HG02840 (cell line): ENCODE measurements around the gene FOXJ3.

Experiments
- ATAC-seq: cut with Tn5 transposase; IDR thresholded peaks from one replicate; pipeline ENCODE4 v1.9.1; 2021; ENCODE audit warnings: mild to moderate bottlenecking, moderate library complexity, moderate number of reproducible peaks; ENCODE audit not compliant: unreplicated experiment, low FRiP score

FOXJ3 gene

GRCh38 chr1:42312576-42313212, 22.3 kb downstream of the FOXJ3 start:
- ATAC-seq = no peak

DNA sequence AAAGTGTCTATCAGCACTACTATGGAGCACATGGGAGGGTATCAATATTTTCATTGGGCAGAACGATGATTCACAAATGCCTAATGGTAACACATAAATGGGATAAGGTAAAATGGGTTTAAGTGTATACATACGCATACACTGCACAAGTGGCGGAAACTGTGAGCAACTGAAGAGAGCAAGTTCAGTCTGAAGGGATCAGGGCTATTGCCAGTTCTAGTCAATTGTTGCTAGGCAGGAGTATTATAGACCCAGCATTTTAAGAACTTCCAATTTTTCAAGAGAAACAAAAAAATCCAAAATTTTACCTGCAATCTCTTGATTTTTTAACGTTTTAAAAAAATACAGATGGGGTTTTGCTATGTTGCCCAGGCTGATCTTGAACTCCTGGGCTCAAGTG, 23.1 kb downstream of the FOXJ3 start:
- no peak for ATAC-seq

DNA sequence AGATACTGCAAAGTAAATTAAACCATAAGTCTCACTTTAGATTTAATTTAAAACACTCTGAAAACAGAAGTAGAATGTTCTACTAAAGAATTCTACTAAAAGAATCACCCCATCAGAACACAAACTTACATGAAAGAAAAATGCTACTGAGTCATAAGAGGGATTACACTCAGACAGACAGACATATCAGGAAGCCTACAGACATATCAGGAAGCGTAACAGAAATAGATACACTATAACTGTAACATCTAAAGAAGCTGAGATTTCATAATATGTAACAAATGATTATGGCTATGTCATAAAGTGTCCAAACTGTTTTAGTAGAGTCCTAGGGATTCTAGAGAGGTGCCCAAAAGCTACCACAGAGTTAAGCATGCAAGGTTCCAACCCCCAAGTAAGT, 23.9 kb downstream of the FOXJ3 start:
- no peak for ATAC-seq

DNA sequence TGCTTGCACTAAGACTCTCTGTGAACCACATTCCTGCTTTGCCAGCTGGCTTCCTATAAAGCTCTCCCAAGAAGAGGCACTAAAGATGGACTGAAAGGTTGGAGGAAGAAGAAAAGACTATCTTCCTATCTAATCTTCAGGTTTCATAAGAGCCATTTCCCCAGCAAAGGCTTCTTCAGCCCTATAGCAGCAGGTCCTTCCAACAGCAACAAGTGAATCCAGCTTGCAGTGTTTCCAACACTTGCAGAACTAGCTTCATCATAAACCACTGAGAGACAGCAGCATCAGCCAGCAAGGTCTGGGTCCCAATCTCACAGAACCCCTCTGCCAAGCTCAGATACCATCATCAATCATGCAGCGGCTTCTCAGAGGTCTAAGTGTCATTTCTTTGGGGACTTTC, 28.1 kb downstream of the FOXJ3 start:
- ATAC-seq = no peak

DNA sequence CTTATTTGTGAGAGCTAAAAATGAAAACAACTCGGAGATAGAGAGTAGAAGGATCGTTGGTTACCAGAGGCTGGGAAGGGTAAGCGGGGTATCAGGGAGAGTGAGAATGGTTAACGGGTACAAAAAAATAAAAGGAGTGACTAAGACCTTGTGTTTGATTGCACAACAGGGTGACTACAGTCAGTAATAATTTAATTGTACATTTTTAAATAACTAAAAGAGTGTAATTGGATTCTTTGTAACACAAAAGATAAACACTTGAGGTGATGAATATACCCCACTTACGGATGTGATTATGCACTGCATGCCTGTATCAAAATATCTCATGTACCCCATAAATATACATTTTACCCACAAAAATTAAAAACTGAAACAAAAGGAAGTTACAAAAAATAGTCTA, 29.4 kb downstream of the FOXJ3 start:
- no peak for ATAC-seq

GRCh38 chr1:42302034-42302433, 33.0 kb downstream of the FOXJ3 start:
- ATAC-seq = no peak

DNA sequence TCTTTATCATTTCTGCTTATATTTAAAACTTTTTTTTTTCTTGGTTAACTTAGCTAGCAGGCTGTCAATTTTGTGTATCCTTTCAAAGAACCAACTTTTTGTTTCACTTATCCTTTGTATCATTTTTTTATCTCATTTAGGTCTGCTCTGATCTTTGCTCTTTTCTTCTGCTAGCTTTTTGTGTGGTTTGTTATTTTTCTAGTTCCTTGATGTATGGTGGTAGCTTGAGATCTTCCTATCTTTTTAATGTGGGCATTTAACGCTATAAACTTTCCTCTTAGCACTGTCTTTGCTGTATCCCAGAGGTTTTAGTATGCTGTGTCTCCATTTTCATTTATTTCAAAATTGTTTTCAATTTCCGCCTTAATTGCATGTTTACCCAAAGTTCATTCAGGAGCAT, 36.5 kb downstream of the FOXJ3 start:
- ATAC-seq = no peak

DNA sequence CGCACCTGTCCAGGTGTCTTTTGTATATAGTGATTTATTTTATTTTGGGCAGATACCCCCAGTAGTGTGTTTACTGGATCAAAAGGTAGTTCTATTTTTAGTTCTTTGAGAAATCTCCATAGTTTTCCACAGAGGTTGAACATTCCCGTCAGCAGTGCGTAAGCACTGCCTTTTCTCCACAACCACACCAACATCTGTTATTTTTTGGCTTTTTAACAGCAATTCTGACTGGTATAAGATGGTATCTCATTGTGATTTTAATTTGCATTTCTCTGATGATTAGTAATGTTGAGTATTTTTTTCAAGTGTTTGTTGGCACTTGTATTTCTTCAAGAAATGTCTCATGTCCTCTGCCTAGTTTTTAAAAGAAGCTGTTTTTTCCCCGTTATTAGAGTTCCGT, 39.2 kb downstream of the FOXJ3 start:
- no peak for ATAC-seq

GRCh38 chr1:42290130-42290529, 44.9 kb downstream of the FOXJ3 start:
- ATAC-seq = no peak

GRCh38 chr1:42288311-42288985, 46.6 kb downstream of the FOXJ3 start:
- ATAC-seq = no peak

- no peak for ATAC-seq
Observed at GRCh38 chr1:42282867-42283583, 52.0 kb downstream of the FOXJ3 start.

DNA sequence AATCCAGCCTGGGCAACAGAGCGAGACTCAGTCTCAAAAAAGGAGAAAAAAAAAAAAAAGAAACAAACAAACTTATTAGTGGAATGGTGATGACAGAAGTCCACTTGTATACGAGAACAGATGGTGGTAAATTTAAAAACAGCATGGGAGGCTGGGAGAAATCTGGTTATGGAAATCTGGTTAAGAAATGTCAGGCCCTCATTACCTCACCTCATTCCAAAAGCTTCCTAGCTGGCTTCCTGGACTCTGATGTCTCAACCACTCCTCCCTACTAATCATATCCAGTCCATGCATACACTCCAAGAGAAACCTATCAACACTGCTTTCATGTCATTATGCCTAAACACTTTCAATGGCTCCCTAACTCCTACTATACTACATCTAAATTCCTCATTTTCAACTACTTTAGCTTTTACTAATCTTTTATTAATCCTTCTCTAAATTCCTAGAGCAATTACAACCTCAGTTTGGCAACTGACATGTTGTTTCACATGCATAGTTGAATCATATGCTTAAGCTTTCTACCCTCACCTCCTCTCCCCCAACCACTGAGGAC, 52.9 kb downstream of the FOXJ3 start:
- ATAC-seq = no peak

DNA sequence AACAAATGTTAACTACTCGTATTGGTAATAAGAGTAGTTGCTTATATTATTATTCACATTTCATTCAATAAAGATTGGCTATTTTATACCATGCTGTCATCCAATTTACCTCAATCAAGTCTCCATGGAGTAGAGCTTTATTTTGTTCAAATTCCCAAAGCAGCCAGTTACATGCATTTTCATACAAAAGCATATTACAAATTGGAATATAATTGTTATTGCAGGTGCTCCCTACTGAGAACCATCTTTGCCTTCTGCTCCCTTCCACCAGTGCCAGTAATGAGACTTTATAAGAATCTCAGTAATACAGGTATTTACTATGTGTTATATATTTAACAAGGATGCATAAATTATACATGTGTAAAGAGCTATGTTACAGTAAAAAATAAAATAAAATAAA, 54.2 kb downstream of the FOXJ3 start:
- ATAC-seq = no peak

GRCh38 chr1:42279055-42279454, 56.0 kb downstream of the FOXJ3 start:
- no peak for ATAC-seq

DNA sequence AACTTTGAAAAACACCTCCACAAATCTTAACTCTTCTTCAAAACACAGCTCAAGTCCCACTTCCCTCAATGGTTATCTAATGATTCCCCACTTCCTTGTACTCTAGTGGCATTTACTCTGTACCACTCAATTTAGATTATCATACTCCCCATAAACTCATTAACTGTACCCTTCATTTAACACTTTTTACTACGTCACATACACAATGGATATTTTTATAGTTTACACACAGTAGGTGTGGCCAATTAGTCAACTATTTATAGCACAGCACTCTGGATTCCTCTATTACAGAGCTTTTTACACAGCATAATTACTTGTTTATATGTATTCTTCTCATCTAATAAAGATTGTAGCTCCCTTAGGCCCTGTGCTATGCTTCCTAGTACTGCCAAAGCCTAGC, 62.1 kb downstream of the FOXJ3 start:
- no peak for ATAC-seq

DNA sequence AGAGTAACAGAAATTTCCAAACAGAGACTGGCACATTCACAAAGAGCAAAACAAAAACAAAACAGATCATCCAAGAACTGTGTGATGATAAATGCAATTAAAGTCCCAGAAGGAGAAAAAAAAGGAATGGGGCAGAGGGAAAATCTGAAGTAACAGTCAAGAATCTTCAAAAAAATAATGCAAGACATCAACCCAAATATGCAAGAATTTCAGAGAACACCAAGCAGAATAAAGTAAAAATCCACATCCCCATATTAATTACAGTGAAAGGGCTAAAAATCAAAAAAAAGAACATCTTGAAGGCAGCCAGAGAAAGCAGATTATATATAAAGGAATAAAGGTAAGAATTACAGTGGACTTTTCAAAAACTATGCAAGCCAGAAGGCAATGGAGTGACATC, 67.1 kb downstream of the FOXJ3 start:
- no peak for ATAC-seq

- ATAC-seq = no peak
Observed at GRCh38 chr1:42266253-42267135, 68.5 kb downstream of the FOXJ3 start.

GRCh38 chr1:42264511-42265190, 70.4 kb downstream of the FOXJ3 start:
- no peak for ATAC-seq

DNA sequence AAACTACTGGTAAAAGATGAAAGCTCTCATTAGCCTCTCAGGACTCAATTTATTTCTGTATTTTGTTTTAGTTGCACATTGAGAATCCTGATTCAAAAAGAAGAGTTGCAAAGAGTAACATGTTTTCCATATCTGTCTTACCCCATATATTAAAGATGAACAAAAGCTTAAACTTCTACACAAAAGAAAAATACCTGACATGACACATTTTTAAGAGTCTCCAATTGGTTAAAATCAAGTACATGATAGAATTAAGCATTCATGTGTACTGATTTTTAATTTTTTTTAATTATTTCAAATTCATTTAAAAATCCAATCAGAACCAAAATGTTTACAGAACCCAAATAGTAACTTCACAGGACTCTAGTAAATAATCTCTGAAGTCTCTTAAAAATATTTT, 72.0 kb downstream of the FOXJ3 start:
- no peak for ATAC-seq
